SU-DHL-6 (cell line): Measurements from ENCODE around the gene ZNF446.
"Not testable (repeated sequence)": the region's sequence is repeated elsewhere in the genome, so short reads cannot be mapped to it uniquely, and the experiment has no call there.

Source experiments
- H2AFZ ChIP-seq: fragments of 200-600 bp; sonication (generic); 2 replicates; pipeline ENCODE4 v1.6.1; 2014; ENCODE audit warnings: low read depth, mild to moderate bottlenecking, moderate library complexity, mixed read lengths, antibody characterized with exemption, low read length; ENCODE audit not compliant: severe bottlenecking
- H3F3A ChIP-seq: fragments of 200-600 bp; shearing (Covaris generic); 2 replicates; pipeline ENCODE4 v1.6.0; 2016; ENCODE audit warnings: antibody characterized with exemption, mild to moderate bottlenecking; ENCODE audit not compliant: insufficient read depth
- H3K27ac ChIP-seq: fragments of 200-600 bp; sonication (generic); 2 replicates; pipeline ENCODE4 v1.5.1; 2016; ENCODE audit warnings: low read depth, mild to moderate bottlenecking, low read length, moderate library complexity, mixed read lengths
- H3K27me3 ChIP-seq: fragments of 200-600 bp; sonication (generic), shearing (Covaris generic); 2 replicates; pipeline ENCODE4 v1.6.0; 2014; ENCODE audit warnings: mild to moderate bottlenecking, low read length
- H3K36me3 ChIP-seq: fragments of 200-600 bp; sonication (generic); 2 replicates; pipeline ENCODE4 v1.6.1; 2014; ENCODE audit warnings: mild to moderate bottlenecking, low read length, mixed read lengths
- H3K4me2 ChIP-seq: fragments of 300-600, 200-600 bp; shearing (Covaris generic), sonication (generic); 2 replicates; pipeline ENCODE4 v1.6.0; 2014; ENCODE audit warnings: low read length, low read depth, mild to moderate bottlenecking; ENCODE audit not compliant: poor library complexity, severe bottlenecking
- H3K4me3 ChIP-seq: fragments of 200-600 bp; sonication (generic); 2 replicates; pipeline ENCODE4 v1.5.1; 2014; ENCODE audit warnings: antibody characterized with exemption, low read length, mild to moderate bottlenecking, mixed read lengths; ENCODE audit not compliant: insufficient read depth, poor library complexity, severe bottlenecking
- H3K79me2 ChIP-seq: fragments of 200-600 bp; sonication (generic); 2 replicates; pipeline ENCODE4 v1.6.1; 2014; ENCODE audit warnings: mild to moderate bottlenecking, low read length, moderate library complexity; ENCODE audit not compliant: insufficient read depth
- H3K9ac ChIP-seq: fragments of 200-600 bp; sonication (generic); 2 replicates; pipeline ENCODE4 v1.7.0; 2014; ENCODE audit warnings: mild to moderate bottlenecking, low read length
- H3K9me2 ChIP-seq: fragments of 200-600 bp; sonication (generic); replicated peaks from 2 replicates; pipeline ENCODE4 v1.6.1; 2014; ENCODE audit warnings: low read length; ENCODE audit not compliant: insufficient read depth
- H3K9me3 ChIP-seq: fragments of 200-600 bp; sonication (generic); 2 replicates; pipeline ENCODE4 v1.6.1; 2014; ENCODE audit warnings: low read length, mixed read lengths; ENCODE audit not compliant: insufficient read depth
- H4K20me1 ChIP-seq: fragments of 200-600 bp; sonication (generic); 2 replicates; pipeline ENCODE4 v1.6.1; 2014; ENCODE audit warnings: low read depth, mild to moderate bottlenecking, antibody characterized with exemption, low read length, moderate library complexity, mixed read lengths
- EZH2phosphoT487 ChIP-seq: fragments of 200-600 bp; sonication (generic), shearing (Covaris generic); conservative IDR thresholded peaks from 2 replicates; pipeline ENCODE4 v1.6.1; 2018; ENCODE audit warnings: mild to moderate bottlenecking, antibody characterized with exemption, low read length, moderate library complexity, mixed read lengths
- TF ChIP-seq, protein P1 (sequence below): fragments of 200-600 bp; sonication (generic); IDR thresholded peaks from one replicate; pipeline ENCODE4 v1.5.1; 2017; ENCODE audit warnings: antibody characterized with exemption, mild to moderate bottlenecking, low read length, moderate library complexity; ENCODE audit not compliant: insufficient read depth, poor library complexity, severe bottlenecking

ZNF446 gene

DNA sequence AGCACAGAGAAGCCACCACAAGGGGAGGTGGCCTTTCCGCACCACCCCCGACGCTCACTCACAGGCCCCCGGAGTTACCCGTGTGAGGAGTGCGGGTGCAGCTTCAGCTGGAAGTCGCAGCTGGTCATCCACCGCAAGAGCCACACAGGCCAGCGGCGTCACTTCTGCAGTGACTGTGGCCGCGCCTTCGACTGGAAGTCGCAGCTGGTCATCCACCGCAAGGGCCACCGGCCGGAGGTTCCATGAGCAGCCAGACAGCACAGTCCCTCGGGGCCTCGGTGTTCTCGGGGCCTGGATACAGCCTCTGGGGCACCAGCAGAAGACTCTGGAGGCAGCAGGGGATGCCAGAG, 4.3 kb downstream of the ZNF446 start:
- no peak overlapping the region for H3K9ac ChIP-seq

DNA sequence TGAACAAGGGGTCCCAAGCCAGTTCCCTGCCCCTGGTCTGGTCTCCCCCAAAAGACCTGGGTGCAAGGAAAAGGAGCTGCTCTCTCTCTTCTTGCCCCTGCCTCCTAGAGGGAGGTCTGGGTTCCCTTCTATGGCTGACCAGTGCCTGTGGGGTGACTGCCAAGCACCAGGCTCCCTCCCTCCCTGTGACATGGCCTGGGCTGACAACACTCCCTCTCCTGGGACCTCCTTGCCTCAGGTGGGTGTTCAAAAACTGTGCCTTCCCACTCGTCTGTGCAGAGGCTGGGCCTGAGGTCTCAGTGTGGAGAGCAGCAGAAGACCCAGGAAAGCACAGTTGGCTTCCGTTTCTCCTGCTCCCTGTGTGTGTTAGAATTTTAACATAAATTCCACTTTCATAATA, 4.7 kb downstream of the ZNF446 start:
- no peaks in the 10 kb centered on the region for H3K27me3 ChIP-seq
- H3K36me3 ChIP-seq = no peaks in the 10 kb centered on the region
- no peaks in the 10 kb centered on the region for H3F3A ChIP-seq
- TF ChIP-seq EZH2phosphoT487 = no peak
- TF ChIP-seq, protein P1, sequence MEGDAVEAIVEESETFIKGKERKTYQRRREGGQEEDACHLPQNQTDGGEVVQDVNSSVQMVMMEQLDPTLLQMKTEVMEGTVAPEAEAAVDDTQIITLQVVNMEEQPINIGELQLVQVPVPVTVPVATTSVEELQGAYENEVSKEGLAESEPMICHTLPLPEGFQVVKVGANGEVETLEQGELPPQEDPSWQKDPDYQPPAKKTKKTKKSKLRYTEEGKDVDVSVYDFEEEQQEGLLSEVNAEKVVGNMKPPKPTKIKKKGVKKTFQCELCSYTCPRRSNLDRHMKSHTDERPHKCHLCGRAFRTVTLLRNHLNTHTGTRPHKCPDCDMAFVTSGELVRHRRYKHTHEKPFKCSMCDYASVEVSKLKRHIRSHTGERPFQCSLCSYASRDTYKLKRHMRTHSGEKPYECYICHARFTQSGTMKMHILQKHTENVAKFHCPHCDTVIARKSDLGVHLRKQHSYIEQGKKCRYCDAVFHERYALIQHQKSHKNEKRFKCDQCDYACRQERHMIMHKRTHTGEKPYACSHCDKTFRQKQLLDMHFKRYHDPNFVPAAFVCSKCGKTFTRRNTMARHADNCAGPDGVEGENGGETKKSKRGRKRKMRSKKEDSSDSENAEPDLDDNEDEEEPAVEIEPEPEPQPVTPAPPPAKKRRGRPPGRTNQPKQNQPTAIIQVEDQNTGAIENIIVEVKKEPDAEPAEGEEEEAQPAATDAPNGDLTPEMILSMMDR = no peak
- H3K79me2 ChIP-seq = no peaks in the 10 kb centered on the region
- H3K9me2 ChIP-seq = no peaks in the 10 kb centered on the region
- H3K4me2 ChIP-seq = no peak overlapping the region
- H2AFZ ChIP-seq = no peak overlapping the region
- H3K4me3 ChIP-seq = no peak overlapping the region
- no peak overlapping the region for H3K27ac ChIP-seq
- no peaks in the 10 kb centered on the region for H4K20me1 ChIP-seq
- H3K9ac ChIP-seq = no peak overlapping the region
- H3K9me3 ChIP-seq = no peaks in the 10 kb centered on the region

More for the DNA sequence above, 4.3 kb downstream of the ZNF446 start:
- H3K9me3 ChIP-seq = no peaks in the 10 kb centered on the region
- H3K9me2 ChIP-seq = no peaks in the 10 kb centered on the region
- no peaks in the 10 kb centered on the region for H3K36me3 ChIP-seq
- H3K4me2 ChIP-seq = no peak overlapping the region
- H3K27me3 ChIP-seq = no peaks in the 10 kb centered on the region
- H3K27ac ChIP-seq = no peak overlapping the region
- H3K4me3 ChIP-seq = no peak overlapping the region
- H3K79me2 ChIP-seq = no peaks in the 10 kb centered on the region
- no peaks in the 10 kb centered on the region for H4K20me1 ChIP-seq
- no peak for TF ChIP-seq EZH2phosphoT487
- TF ChIP-seq, protein P1 = no peak
- H3F3A ChIP-seq = no peaks in the 10 kb centered on the region
- no peak overlapping the region for H2AFZ ChIP-seq

DNA sequence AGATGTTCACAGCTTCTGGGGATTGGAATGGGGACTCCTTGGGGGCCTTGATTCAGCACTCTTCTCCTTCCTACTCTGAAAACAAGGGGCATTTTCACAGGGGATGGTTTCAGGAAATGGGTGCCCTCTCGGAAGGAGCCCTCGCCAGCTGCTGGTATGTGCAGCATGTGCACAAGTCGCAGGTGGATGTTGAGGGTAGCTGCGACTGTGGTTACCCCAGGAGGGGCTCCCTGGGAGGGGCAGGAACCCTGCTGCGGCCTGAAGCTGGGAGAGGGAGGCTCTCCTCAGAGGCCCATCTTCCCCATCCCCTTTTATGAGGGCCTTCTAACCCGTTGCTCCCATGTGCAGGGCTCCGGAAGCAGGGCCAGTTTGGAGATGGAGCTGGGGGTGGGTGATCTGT, 6.2 kb downstream of the ZNF446 start:
- H3F3A ChIP-seq = no peaks in the 10 kb centered on the region
- no peaks in the 10 kb centered on the region for H3K79me2 ChIP-seq
- no peaks in the 10 kb centered on the region for H3K9me2 ChIP-seq
- no peaks in the 10 kb centered on the region for H3K9me3 ChIP-seq
- H4K20me1 ChIP-seq = no peaks in the 10 kb centered on the region
- no peak for TF ChIP-seq EZH2phosphoT487
- TF ChIP-seq, protein P1 = no peak
- H3K27me3 ChIP-seq = no peaks in the 10 kb centered on the region
- H3K27ac ChIP-seq = no peak overlapping the region
- no peak overlapping the region for H2AFZ ChIP-seq
- no peak overlapping the region for H3K4me2 ChIP-seq
- no peak overlapping the region for H3K9ac ChIP-seq
- no peaks in the 10 kb centered on the region for H3K36me3 ChIP-seq
- H3K4me3 ChIP-seq = no peak overlapping the region

DNA sequence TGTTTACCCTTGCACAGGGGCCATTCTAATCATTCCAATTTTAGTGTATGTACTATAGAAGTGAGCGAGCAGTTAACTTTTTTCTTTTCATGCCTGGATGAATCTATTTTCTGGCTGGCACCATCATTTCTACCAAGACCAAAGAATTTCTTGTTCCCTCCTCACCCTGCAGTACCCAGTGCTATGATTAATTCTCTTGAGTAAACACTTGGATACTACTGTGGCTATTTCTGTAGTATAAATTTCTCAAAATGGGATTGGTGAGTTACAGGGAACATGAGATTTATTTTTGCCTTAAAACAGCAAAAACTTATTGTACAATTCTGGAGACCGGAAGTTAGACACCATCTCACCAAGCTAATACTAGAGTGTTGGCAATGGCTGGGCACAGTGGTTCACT, 7.6 kb downstream of the ZNF446 start:
- TF ChIP-seq EZH2phosphoT487 = no peak
- TF ChIP-seq, protein P1 = no peak
- no peaks in the 10 kb centered on the region for H4K20me1 ChIP-seq
- H3K4me2 ChIP-seq = no peak overlapping the region
- no peak overlapping the region for H2AFZ ChIP-seq
- no peaks in the 10 kb centered on the region for H3F3A ChIP-seq
- no peaks in the 10 kb centered on the region for H3K79me2 ChIP-seq
- H3K9ac ChIP-seq = no peak overlapping the region
- no peaks in the 10 kb centered on the region for H3K9me3 ChIP-seq
- no peaks in the 10 kb centered on the region for H3K36me3 ChIP-seq
- no peaks in the 10 kb centered on the region for H3K27me3 ChIP-seq
- H3K4me3 ChIP-seq = no peak overlapping the region
- H3K27ac ChIP-seq = no peak overlapping the region
- H3K9me2 ChIP-seq = no peaks in the 10 kb centered on the region

DNA sequence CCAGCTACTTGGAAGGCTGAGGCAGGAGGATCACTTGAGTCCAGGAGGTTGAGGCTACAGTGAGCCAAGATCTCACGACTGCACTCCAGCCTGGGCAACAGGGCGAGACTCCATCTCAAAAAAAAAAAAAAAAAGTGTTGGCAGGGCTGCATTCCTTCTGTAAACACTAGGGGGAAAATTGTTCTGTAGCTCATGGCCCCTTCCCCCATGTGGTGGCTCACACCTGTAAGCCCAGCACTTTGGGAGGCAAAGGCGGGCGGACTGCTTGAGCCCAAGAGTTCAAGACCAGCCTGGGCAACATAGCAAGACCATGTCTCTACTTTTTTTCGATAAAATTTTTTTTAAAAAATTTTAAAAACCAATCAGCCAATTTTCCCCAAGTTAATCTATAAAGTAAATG, 8.2 kb downstream of the ZNF446 start:
- not testable (repeated sequence) for H4K20me1 ChIP-seq, H3F3A ChIP-seq

More for the DNA sequence above, 8.2 kb downstream of the ZNF446 start:
- not testable (repeated sequence) for H3K9me2 ChIP-seq, H3K9ac ChIP-seq, H3K79me2 ChIP-seq, H3K27ac ChIP-seq, H3K36me3 ChIP-seq, H2AFZ ChIP-seq, H3K4me3 ChIP-seq, H3K9me3 ChIP-seq, H3K27me3 ChIP-seq, H3K4me2 ChIP-seq
